GM21526 (cell line): ENCODE measurements around the gene PNPO.
"Not testable (repeated sequence)": the region's sequence is repeated elsewhere in the genome, so short reads cannot be mapped to it uniquely, and the experiment has no call there.

Experiments
- ATAC-seq: cut with Tn5 transposase; IDR thresholded peaks from one replicate; pipeline ENCODE4 v1.9.1; 2021; ENCODE audit warnings: moderate library complexity; ENCODE audit not compliant: unreplicated experiment, low FRiP score

PNPO gene

GRCh38 chr17:47970725-47971499 is 29.5 kb downstream of the PNPO start, which contains the start of gene CDK5RAP3:
Gene CDK5RAP3 (plus strand): TSS chr17:47971113. CDS start chr17:47971147, 34 bp downstream.
- ATAC-seq, result peak; percentile 92

GRCh38 chr17:47973541-47973940 is 32.2 kb downstream of the PNPO start:
- ATAC-seq, result no peak

DNA sequence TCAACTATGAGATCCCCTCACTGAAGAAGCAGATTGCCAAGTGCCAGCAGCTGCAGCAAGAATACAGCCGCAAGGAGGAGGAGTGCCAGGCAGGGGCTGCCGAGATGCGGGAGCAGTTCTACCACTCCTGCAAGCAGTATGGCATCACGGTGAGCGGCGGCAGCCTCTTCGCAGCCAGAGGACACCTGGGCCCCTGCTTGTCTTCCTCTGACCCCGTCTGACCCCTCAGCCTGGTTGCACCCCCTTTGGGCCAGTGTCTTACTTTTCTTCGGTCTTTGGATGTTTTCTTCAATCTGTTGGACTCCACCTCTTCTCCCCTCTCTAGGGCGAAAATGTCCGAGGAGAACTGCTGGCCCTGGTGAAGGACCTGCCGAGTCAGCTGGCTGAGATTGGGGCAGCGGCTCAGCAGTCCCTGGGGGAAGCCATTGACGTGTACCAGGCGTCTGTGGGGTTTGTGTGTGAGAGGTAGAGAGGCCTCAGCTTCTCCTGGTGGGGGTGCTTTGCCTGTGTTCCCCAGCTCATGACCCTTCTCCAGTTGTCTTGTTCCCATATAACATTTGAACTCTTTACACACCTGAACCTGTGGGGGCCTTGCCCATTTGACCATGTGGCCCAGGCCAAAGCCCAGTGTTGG is 33.9 kb downstream of the PNPO start:
- ATAC-seq, result no peak

DNA sequence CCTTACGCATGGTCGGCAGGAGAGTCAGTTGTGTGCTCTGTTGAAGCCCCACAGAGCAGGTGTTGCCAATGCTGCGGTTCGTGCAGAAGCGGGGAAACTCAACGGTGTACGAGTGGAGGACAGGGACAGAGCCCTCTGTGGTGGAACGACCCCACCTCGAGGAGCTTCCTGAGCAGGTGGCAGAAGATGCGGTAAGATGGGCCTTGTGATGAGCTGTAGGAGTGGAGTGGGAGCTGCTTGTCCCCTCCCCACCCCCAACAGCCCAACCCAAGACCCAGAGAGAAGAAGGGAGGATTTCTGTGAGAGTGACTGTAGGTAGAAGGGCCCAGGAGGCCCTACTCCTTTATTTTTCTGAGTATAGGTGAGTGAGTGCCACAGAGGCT is 34.4 kb downstream of the PNPO start:
- no peak for ATAC-seq

GRCh38 chr17:47978324-47978723 is 37.0 kb downstream of the PNPO start:
- ATAC-seq, result no peak

GRCh38 chr17:47980541-47980940 is 39.2 kb downstream of the PNPO start:
- ATAC-seq, result no peak

- no peak for ATAC-seq
These were observed 40.1 kb downstream of the PNPO start for GRCh38 chr17:47981462-47981861.

GRCh38 chr17:47982091-47982617 is 40.8 kb downstream of the PNPO start:
- ATAC-seq, result no peak

GRCh38 chr17:47982645-47983390 is 41.4 kb downstream of the PNPO start:
- ATAC-seq, result no peak

GRCh38 chr17:47983492-47984223 is 42.3 kb downstream of the PNPO start:
- no peak for ATAC-seq

- no peak for ATAC-seq
These were observed 45.1 kb downstream of the PNPO start for GRCh38 chr17:47986520-47986919.

- no peak for ATAC-seq
These were observed 46.0 kb downstream of the PNPO start for GRCh38 chr17:47987240-47987835.

DNA sequence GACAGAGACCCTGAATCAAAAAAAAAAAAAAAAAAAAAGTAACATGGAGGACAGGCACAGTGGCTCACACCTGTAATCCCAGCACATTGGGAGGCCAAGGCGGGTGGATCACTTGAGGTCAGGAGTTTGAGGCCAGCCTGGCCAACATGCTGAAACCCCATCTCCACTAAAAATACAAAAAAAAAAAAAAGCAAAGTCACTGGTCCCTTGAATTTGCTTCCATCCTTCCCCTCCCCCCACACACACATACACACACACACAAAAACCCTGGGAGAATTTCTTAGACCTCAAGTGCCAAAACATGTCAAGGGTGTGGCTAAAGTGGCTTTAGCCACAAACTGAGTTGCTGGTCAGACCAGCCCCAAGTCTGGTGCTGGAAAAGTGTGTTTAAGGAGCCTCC is 47.1 kb downstream of the PNPO start:
- ATAC-seq, result not testable (repeated sequence)

DNA sequence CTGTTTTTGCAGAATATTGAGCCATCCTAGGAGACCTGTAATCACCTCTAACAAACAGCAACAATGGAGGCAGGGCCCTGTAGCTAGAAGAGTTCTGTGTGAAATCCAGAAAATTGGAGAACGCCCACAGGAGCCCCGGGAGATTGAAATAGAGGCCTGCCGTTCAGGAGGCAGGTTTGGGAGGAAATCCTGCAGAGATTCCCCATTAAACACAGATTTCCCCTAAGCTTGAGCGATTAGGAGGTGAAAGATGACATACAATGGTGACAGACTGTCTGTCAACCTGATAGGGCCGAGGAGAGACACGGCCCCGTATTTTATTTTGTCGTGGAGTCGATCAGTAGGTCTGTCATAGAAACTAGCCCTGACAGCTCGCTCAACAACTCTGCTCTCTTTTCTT is 47.8 kb downstream of the PNPO start:
- no peak for ATAC-seq

GRCh38 chr17:47989700-47990099 is 48.3 kb downstream of the PNPO start:
- no peak for ATAC-seq

DNA sequence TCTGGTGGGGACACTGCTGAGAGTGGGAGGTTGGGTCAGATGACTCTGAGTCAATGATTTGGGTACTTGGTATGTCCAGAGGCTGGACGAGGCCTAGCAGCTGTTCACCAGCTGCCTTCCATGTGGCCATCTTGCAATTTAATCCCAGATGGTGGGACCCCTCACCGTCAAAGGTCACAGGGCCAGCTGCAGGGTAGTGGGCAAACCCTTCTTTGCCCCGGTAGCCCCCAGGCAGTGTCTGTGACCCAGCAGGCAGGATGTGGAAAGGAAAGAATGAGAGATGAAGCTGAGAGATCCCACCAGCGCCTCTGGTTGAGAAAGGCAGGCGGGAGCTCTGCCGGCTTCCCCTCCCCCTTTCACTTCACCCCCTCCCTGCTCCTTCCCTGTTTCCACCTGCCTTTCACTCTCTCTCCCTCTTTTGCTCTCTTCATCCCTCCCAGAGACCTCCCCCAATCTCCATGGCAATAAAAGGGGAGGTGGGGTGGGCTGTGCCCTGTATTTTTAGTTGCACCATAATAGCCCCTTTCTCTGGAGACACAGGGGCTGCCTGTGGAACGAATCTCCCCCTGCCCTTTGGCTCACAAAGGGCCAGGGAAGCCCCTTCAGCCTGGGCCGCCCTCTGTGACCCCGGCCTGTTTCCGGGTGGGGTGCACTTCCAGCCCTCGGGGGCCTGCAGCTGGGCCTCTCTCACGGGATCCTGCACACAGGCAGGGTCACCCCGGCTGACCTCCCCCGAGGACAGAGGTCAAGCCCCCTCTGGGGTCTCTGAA is 49.8 kb downstream of the PNPO start:
- no peak for ATAC-seq

DNA sequence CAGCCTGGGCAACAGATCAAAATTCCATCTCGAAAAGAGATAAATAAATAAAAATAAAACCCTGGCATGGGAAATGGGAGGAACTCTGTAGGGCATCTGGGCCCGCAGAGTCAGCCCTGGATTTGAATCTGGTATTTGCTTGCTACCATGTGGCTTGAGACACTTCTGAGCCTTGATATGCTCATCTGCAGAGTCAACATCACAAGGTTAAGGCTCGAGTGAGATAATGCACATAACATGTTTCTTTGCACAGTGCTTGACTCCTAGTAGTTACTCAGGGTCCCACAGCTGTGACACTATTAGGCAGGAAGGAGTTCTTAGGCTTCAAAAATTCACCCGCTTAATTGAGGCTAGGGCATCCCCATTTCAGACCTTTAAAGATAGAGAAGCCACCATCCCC is 50.8 kb downstream of the PNPO start:
- no peak for ATAC-seq

DNA sequence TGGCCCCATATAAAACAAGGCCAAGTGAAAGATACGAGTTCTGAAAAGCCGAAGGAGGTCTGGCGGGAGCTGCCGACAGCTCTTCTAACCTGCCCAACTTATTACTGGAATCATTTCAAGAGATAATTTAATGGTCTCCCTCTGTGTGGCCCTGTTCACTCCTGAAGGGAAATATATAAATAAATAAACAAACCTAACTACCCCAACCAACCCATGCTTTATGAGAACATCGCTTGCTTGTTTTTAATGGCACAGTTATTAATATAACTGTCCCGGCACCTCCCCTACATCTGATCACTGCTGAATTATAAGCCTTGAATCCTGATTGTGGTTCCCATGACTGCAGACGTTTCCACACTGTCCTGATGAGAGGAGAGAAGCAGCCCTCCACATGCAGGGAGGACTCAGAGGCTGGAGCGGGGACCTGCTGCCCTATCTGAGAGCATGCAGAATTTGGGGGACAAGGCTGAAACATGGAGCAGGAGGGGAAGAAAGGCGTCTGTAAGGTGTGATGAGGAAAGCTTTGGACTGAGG is 51.7 kb downstream of the PNPO start:
- ATAC-seq, result no peak

GRCh38 chr17:47993964-47994363 is 52.6 kb downstream of the PNPO start:
- ATAC-seq, result no peak
